ENCODE measurements around the gene ATP6V0C. TPM values are rescaled to one million over a fixed set of nuclear protein-coding genes. Genes with fewer than 3 reads are reported as not detected.

Gene ATP6V0C
- total RNA-seq, result 31.5 and 50.9 TPM in 2 replicates

DNA sequence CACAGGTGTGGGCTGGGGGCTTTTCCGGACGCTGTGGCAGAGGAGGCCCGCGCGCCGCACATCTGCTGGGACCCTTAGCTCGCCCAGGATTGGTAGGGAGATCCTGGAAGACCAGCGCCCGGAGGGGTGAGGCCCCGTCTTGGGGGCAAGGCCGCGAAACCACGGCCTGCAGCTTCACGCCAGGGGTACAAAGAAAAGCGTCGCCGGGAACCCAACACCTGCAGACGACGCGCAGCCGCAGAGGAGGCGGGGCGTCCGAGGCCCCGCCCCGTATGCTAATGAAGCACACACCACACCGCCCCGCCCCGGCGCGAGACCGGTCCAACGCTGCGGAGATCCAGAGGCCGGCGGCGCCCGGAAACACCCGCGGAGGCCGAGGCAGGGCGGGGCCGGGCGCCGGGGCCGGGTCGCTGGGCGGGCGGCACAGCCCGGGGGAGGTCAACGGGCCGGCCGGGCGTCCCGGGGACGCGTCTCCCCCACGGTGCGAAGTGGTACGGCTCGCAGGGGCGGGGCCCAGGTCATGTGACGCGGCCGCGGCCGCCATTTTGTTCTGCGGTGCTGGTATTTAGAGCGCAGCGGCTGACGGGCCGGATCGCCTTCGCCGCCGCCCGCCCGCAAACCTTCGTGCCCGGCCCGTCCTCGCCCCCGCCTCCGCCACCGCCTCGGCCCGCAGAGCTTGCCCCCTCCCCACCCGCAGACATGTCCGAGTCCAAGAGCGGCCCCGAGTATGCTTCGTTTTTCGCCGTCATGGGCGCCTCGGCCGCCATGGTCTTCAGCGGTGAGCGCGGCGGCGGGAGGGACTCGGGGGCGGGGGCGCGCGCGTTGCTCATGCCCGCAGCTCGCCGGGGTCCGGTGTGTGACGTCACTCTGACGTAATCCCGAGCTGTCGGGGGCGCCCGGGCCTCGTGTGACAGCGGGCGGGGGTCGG is at the start of gene ATP6V0C:
ATP6V0C (plus strand) TSS at position 548 of the 928 bp plus-strand sequence; CDS start at position 700, 152 bp downstream.

DNA sequence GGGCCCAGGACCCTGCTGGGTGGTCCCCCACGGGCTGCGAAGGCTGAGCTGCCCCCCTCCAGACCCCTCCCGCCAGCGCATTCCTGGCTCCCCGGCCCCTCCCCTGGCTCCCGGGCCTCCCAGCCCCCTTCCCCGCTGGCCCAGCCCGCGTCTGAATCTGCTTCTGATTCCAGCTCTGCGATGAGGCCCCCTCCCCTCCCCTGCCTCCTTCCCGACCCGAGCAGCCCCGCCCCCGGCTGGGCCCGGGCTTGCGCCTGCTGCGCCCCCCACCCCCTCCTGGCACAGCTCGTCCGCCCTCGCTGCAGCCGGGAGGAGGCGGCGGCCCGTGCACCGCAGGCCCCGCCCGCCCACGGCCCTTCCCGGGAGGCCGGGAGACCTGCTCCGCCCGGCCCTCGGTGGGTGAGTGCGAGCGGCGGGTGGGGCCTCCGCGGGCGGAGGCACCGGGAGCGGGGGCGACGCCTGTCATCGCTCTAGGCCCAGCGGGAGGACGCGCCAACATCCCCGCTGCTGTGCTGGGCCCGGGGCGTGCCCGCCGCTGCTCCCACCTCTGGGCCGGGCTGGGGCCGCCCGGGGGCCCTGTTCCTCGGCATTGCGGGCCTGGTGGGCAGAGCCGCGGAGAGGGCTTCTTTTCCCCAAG is 42.6 kb upstream of the ATP6V0C start, which contains the start of gene NTN3:
NTN3 (plus strand) TSS at position 282 of the 637 bp plus-strand sequence. CDS start 405 bp downstream, outside the sequence.

DNA sequence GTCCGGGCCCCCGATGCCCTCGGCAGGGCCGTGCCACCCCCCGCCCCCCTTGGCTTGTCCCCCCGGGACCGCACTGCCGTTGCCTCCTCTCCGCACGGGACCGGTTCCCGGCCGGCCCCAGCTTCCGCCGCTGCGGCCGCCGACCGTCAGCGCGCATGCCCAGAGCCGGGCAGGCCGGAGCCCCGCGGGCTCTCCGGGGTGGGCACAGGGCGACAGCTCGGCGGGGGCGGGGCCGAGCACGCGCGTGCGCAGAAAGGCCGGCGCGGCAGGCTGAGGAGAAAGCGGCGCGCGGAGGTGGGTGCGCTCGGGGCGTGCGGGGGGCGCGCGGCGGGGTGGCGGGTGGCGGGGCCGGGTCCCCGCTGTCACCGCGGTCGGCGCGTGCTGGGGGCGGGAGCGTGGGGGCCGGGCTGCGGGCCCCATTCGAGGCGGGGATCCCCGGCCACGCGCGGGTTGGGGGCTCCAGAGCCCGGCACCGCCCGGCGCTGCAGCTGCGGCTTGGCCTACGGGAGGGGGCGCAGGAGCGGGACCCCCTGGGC is 38.8 kb upstream of the ATP6V0C start, which contains the start of gene TBC1D24:
TBC1D24 (plus strand) TSS at position 251 of the 536 bp plus-strand sequence. CDS start 21,022 bp downstream, outside the sequence.

DNA sequence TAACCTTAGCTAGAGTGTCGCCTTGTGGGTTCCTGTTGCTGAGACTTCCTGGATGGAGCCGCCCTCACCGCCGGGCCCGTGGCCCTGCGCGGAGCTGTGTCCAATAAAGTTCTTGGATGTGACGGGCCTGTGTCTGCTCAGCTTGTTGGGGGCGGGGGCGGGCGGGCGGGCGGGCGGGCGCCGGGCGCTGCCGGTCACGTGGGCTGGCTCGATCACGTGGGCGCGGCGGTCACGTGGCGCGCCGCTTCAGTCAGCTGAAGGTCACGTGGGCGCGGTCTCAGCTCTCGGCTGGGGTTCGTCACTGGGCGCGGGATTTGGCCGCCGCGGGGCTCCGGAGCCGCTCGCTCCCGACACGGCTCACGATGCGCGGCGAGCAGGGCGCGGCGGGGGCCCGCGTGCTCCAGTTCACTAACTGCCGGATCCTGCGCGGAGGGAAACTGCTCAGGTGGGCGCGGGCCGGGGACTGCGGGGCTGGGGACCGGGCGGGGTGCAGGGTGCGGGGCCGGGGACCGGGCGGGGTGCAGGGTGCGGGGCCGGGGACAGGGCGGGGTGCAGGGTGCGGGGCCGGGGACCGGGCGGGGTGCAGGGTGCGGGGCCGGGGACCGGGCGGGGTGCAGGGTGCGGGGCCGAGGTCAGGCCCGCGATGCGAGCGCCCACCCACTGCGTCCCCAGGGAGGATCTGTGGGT is 6.5 kb downstream of the ATP6V0C start, which contains the start of gene AMDHD2:
AMDHD2 (plus strand) TSS at position 275 of the 687 bp plus-strand sequence; CDS start at position 363, 88 bp downstream.

DNA sequence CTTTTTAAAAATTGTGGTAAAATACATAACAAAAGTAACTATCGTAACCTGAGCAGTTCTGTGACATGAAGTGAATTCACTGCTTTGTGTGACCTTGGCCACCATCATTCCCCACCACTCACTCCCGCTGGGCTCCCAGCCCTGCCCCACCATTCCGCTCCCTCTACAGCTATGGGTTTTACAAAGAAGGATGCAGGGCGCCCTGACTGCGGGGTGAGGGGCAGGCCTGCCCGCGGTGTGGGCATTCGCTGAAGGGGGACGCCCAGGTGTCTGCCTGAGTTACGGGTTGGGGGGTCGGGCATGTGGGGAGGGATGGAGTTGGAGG is 17.6 kb downstream of the ATP6V0C start, which contains the start of gene CEMP1:
CEMP1 (minus strand) TSS at position 38 of the 325 bp plus-strand sequence. CDS start 335 bp downstream, outside the sequence.

DNA sequence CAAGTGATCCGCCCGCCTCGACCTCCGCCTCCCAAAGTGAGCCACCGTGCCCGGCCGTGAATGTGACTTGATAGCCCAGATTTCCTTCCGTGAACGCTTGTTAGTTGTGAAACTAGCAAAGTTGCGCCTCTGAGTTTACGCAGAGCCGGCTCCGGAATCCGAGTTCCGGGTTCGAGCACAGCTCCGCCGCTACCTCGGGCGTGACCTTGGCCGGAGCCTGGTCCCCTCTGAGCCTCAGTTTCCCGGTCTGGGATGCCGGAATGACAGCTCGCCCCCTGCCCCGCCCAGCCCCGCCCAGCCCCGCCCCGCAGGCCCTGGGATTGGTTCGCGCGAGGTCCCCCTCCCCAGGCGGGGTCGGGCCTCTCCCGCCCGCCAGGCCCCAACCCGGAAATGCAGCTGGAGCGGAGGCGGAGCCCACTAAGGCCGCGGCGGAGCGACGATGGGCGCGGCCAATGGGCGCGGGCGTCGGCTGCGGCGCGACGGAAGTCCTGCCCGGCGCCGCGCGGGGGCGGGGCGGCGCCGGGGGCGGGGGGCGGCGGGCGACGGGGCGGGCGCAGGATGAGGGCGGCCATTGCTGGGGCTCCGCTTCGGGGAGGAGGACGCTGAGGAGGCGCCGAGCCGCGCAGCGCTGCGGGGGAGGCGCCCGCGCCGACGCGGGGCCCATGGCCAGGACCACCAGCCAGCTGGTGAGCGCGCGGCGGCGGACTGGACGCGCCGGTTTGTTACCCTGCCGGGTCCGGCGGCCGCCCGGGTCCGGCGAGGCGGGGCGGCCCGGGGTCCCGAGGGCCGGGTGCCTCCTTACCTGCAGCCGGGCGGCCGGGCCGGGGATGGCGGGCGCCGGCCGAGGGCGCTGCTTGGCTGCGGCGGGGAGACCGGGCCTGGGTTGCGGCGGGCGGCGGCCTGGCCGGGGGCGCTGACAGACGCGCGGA is 24.0 kb downstream of the ATP6V0C start, which contains the start of gene PDPK1:
PDPK1 (plus strand) TSS at position 571 of the 929 bp plus-strand sequence; CDS start at position 663, 92 bp downstream.

Other genes starting within 250 kb of the ATP6V0C start
- 87.1 and 98.5 TPM in 2 replicates for gene RNPS1, start 245.8 kb upstream of the ATP6V0C start, total RNA-seq
- gene ABCA3, start 173.2 kb upstream of the ATP6V0C start, total RNA-seq, result 0.68 and 1.1 TPM in 2 replicates
- 3.3 and 3.6 TPM in 2 replicates for gene CCNF, start 84.5 kb upstream of the ATP6V0C start, total RNA-seq
- 1.4 and 2.1 TPM in 2 replicates for gene TEDC2, start 53.8 kb upstream of the ATP6V0C start, total RNA-seq
- gene NTN3, start 42.7 kb upstream of the ATP6V0C start, total RNA-seq, result 1.1 TPM in 1 of 2 replicates, not detected in the other
- gene TBC1D24, start 38.8 kb upstream of the ATP6V0C start, total RNA-seq, result 6.5 and 7.4 TPM in 2 replicates
- 21.1 and 34.5 TPM in 2 replicates for gene AMDHD2, start 6.4 kb downstream of the ATP6V0C start, total RNA-seq
- not detected in 2 replicates for gene CEMP1, start 17.5 kb downstream of the ATP6V0C start, total RNA-seq
- gene PDPK1, start 24.1 kb downstream of the ATP6V0C start, total RNA-seq, result 18.4 and 20.2 TPM in 2 replicates
- gene KCTD5, start 168.6 kb downstream of the ATP6V0C start, total RNA-seq, result 16.0 and 17.8 TPM in 2 replicates
- gene PRSS27, start 206.3 kb downstream of the ATP6V0C start, total RNA-seq, result 0.05 and 0.12 TPM in 2 replicates
- 93.7 and 119 TPM in 2 replicates for gene SRRM2, start 238.7 kb downstream of the ATP6V0C start, total RNA-seq

Data from cardiac ventricle fibroblast (primary cell).